K562 (cell line): ENCODE data around the gene PRPF6. TPM values are rescaled to one million over a fixed set of nuclear protein-coding genes. Genes with fewer than 3 reads are reported as not detected.
A peak's percentile ranks its signal among the peaks of the same experiment; 100 is the strongest.

Experiments used
- CC2D1A ChIP-seq: fragments of 450-650 bp; IDR thresholded peaks from 2 replicates; pipeline ENCODE4 v1.6.1; 2017; ENCODE audit warnings: mild to moderate bottlenecking
- CHD1 ChIP-seq: fragments of 200-600 bp; sonication (generic); IDR thresholded peaks from one replicate; pipeline ENCODE4 v1.6.1; 2012; ENCODE audit warnings: mild to moderate bottlenecking, moderate library complexity, low read length, inconsistent platforms
- GATAD2B ChIP-seq: fragments of 450-650 bp; IDR thresholded peaks from 2 replicates; pipeline ENCODE4 v1.6.1; 2017; ENCODE audit warnings: mild to moderate bottlenecking, borderline replicate concordance
- KAT7 ChIP-seq: sonication (generic); formaldehyde crosslinking; IDR thresholded peaks from 2 replicates; pipeline ENCODE4 v1.8.0; 2022; ENCODE audit warnings: missing genetic modification reagents, mild to moderate bottlenecking, borderline replicate concordance
- KDM2B ChIP-seq: fragments of 250-450 bp; sonication (Bioruptor Pico); IDR thresholded peaks from 2 replicates; pipeline ENCODE4 v1.8.0; 2021; ENCODE audit warnings: mild to moderate bottlenecking, moderate library complexity
- PRPF4 ChIP-seq: fragments of 200-400 bp; formaldehyde crosslinking; IDR thresholded peaks from one replicate; pipeline ENCODE4 v1.6.1; 2017; ENCODE audit warnings: low read length, low read depth, mild to moderate bottlenecking; ENCODE audit not compliant: insufficient read depth, poor library complexity, severe bottlenecking
- SMAD3 ChIP-seq: fragments of 450-650 bp; formaldehyde crosslinking; conservative IDR thresholded peaks from 2 replicates; pipeline ENCODE4 v1.4.0; 2020; ENCODE audit warnings: mild to moderate bottlenecking
- ZFX ChIP-seq: sonication (generic); formaldehyde crosslinking; IDR thresholded peaks from 2 replicates; pipeline ENCODE4 v1.8.0; 2022; ENCODE audit warnings: mild to moderate bottlenecking, missing genetic modification reagents, moderate library complexity
- ZNF717 ChIP-seq: fragments of 250-450 bp; sonication (Bioruptor Pico); IDR thresholded peaks from 2 replicates; pipeline ENCODE4 v1.5.0; 2021
- polyA plus RNA-seq, 8 experiments: library from polyadenylated mRNA; depleted of rRNA in 4 of 8; stranded (reverse) in 5 of 8; unstranded in 3 of 8; fragments of >200 nt; fragmentation: Nextera tagmentation in 2 of 8; fragmentation: Illumina TruSeq in 1 of 8; extraction: Ambion mirVana in 2 of 8; extraction: Trizol in 1 of 8; gene quantifications; 2 replicates each; pipeline versions ENCODE4 v1.2.1 to v1.2.3, GENCODE V29; 2011 to 2014; ENCODE audit warnings: inconsistent platforms in 1 of 8, missing spikeins in 1 of 8
- total RNA-seq, 7 experiments: library from RNA; depleted of rRNA in 6 of 7; stranded (reverse); fragments of >200 nt in 6 of 7; fragmentation: Illumina TruSeq in 2 of 7; extraction: Trizol in 2 of 7; gene quantifications; 2 replicates each; pipeline versions ENCODE4 v1.2.1 to v1.2.3, GENCODE V29; 2011 to 2021; ENCODE audit warnings: low replicate concordance in 1 of 7
- TF ChIP-seq, protein P1 (sequence below), 2 experiments: fragments of 450-650 bp in 1 of 2; sonication (generic) in 1 of 2; formaldehyde crosslinking in 1 of 2; IDR thresholded peaks; 2 replicates each; pipeline versions ENCODE4 v1.7.1 to v1.9.0; 2016 to 2022; ENCODE audit warnings: inconsistent platforms in 1 of 2, mild to moderate bottlenecking in 1 of 2, missing genetic modification reagents in 1 of 2
- TF ChIP-seq, protein P2 (sequence below): fragments of 450-650 bp; IDR thresholded peaks from 2 replicates; pipeline ENCODE4 v1.6.1; 2018; ENCODE audit not compliant: partially characterized antibody
- TF ChIP-seq, protein P3 (sequence below), 2 experiments: IDR thresholded peaks; 2 replicates each; pipeline ENCODE4 v1.6.1; 2011; ENCODE audit warnings: borderline replicate concordance in 1 of 2, control low read depth in 1 of 2, low read depth in 1 of 2, low read length in 1 of 2, mild to moderate bottlenecking in 1 of 2, mixed read lengths in 1 of 2, moderate library complexity in 1 of 2; ENCODE audit not compliant: insufficient read depth in 1 of 2, insufficient read length in 1 of 2, poor library complexity in 1 of 2, severe bottlenecking in 1 of 2; ENCODE audit errors: extremely low read depth in 1 of 2

The PRPF6 gene
- total and polyA plus RNA-seq, 9 of the 15 experiments (the other 6 are each of a cell fraction or from before 2014, with no cell fraction given) = 4.2 to 83.2 (median 59.9) TPM

DNA sequence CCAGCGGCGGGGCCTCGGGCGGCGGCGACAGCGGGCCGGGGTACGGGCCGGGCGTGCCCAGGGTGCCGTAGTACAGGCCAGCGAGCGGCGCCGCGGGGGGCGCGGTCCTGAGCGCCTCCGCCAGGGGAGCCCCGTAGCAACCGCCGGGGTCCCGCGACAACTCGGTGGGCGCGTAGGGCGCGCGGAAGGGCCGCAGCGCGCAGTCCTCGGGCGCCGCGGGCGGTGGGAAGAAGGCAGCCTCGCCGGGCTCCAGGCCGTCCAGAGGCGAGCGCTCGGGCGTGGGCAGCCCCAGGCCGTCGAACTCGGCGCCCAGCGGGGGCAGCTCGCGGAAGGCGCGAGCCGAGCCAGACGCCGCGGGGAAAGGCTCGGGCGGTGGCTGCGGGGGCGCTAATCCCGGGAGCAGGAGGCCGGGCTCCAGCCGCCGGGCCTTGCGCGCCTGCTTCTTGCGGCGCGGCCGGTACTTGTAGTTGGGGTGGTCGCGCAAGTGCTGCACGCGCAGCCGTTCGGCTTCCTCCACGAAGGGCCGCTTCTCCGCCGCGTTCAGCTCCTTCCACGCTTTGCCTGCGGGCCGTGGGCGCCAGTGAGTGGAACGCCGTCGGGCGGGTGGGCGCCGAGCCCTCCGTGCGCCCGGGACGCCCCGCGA, 67.6 kb downstream of the PRPF6 start (continued):
- TF ChIP-seq, protein P1, sequence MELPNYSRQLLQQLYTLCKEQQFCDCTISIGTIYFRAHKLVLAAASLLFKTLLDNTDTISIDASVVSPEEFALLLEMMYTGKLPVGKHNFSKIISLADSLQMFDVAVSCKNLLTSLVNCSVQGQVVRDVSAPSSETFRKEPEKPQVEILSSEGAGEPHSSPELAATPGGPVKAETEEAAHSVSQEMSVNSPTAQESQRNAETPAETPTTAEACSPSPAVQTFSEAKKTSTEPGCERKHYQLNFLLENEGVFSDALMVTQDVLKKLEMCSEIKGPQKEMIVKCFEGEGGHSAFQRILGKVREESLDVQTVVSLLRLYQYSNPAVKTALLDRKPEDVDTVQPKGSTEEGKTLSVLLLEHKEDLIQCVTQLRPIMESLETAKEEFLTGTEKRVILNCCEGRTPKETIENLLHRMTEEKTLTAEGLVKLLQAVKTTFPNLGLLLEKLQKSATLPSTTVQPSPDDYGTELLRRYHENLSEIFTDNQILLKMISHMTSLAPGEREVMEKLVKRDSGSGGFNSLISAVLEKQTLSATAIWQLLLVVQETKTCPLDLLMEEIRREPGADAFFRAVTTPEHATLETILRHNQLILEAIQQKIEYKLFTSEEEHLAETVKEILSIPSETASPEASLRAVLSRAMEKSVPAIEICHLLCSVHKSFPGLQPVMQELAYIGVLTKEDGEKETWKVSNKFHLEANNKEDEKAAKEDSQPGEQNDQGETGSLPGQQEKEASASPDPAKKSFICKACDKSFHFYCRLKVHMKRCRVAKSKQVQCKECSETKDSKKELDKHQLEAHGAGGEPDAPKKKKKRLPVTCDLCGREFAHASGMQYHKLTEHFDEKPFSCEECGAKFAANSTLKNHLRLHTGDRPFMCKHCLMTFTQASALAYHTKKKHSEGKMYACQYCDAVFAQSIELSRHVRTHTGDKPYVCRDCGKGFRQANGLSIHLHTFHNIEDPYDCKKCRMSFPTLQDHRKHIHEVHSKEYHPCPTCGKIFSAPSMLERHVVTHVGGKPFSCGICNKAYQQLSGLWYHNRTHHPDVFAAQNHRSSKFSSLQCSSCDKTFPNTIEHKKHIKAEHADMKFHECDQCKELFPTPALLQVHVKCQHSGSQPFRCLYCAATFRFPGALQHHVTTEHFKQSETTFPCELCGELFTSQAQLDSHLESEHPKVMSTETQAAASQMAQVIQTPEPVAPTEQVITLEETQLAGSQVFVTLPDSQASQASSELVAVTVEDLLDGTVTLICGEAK (IDR thresholded peaks at IDR 0.05) = no peak
- TF ChIP-seq, protein P1 (CRISPR knock-in tag; IDR thresholded peaks at IDR 0.05) = no peak
- TF ChIP-seq GATAD2B = peak; percentile 36; the same call in 1 of the 2 replicates
- TF ChIP-seq KDM2B (CRISPR knock-in tag) = no peak
- peak; percentile 45; the same call in 1 of the 2 replicates for TF ChIP-seq ZFX (CRISPR knock-in tag)
- peak; percentile 87 for TF ChIP-seq CHD1
- no peak for TF ChIP-seq KAT7 (CRISPR knock-in tag)
- TF ChIP-seq, protein P2, sequence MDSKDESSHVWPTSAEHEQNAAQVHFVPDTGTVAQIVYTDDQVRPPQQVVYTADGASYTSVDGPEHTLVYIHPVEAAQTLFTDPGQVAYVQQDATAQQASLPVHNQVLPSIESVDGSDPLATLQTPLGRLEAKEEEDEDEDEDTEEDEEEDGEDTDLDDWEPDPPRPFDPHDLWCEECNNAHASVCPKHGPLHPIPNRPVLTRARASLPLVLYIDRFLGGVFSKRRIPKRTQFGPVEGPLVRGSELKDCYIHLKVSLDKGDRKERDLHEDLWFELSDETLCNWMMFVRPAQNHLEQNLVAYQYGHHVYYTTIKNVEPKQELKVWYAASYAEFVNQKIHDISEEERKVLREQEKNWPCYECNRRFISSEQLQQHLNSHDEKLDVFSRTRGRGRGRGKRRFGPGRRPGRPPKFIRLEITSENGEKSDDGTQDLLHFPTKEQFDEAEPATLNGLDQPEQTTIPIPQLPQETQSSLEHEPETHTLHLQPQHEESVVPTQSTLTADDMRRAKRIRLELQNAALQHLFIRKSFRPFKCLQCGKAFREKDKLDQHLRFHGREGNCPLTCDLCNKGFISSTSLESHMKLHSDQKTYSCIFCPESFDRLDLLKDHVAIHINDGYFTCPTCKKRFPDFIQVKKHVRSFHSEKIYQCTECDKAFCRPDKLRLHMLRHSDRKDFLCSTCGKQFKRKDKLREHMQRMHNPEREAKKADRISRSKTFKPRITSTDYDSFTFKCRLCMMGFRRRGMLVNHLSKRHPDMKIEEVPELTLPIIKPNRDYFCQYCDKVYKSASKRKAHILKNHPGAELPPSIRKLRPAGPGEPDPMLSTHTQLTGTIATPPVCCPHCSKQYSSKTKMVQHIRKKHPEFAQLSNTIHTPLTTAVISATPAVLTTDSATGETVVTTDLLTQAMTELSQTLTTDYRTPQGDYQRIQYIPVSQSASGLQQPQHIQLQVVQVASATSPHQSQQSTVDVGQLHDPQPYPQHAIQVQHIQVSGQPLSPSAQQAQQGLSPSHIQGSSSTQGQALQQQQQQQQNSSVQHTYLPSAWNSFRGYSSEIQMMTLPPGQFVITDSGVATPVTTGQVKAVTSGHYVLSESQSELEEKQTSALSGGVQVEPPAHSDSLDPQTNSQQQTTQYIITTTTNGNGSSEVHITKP = no peak
- no peak for TF ChIP-seq SMAD3
- TF ChIP-seq ZNF717 (CRISPR knock-in tag) = no peak
- no peak for TF ChIP-seq PRPF4
- TF ChIP-seq, protein P3, sequence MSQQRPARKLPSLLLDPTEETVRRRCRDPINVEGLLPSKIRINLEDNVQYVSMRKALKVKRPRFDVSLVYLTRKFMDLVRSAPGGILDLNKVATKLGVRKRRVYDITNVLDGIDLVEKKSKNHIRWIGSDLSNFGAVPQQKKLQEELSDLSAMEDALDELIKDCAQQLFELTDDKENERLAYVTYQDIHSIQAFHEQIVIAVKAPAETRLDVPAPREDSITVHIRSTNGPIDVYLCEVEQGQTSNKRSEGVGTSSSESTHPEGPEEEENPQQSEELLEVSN (IDR thresholded peaks at IDR 0.05; ENCODE audit: borderline replicate concordance in 1 of 2, extremely low read depth in 1 of 2, insufficient read depth in 1 of 2, insufficient read length in 1 of 2, low read depth in 1 of 2, low read length in 1 of 2, poor library complexity in 1 of 2, severe bottlenecking in 1 of 2) = peak in 1 of 2 experiments; percentile 78
- no peak for TF ChIP-seq CC2D1A
